Esophagus squamous epithelium (tissue), 5 donors: ENCODE results near the gene PRKAR2B. TPM values are rescaled to one million over a fixed set of nuclear protein-coding genes. Genes with fewer than 3 reads are reported as not detected.
"Not testable (repeated sequence)": the region's sequence is repeated elsewhere in the genome, so short reads cannot be mapped to it uniquely, and the experiment has no call there.

ENCODE experiments used
- DNase-seq: peaks from one replicate; lab custom pipeline; 2025; lab: John Stamatoyannopoulos, UW
- H3K27ac ChIP-seq, 4 donors: fragments of 200-600 bp; sonication (generic); one replicate each; pipeline ENCODE4 v1.5.1; 2016 to 2019; ENCODE audit warnings: mild to moderate bottlenecking in 1 of 4
- H3K27me3 ChIP-seq, 4 donors: fragments of 200-600 bp; sonication (generic); 1 replicate in 3 of 4; 2 replicates in 1 of 4; pipeline versions ENCODE4 v1.5.1 to v1.6.0; 2017 to 2021; ENCODE audit warnings: antibody characterized with exemption in 1 of 4
- H3K36me3 ChIP-seq, 3 donors: fragments of 200-600 bp; sonication (generic); one replicate each; pipeline ENCODE4 v1.5.1; 2016 to 2019
- H3K4me1 ChIP-seq, 3 donors: fragments of 200-600 bp; sonication (generic); one replicate each; pipeline ENCODE4 v1.5.1; 2017 to 2019
- H3K4me3 ChIP-seq, 4 donors: fragments of 200-600 bp; sonication (generic); 1 replicate in 3 of 4; 2 replicates in 1 of 4; pipeline ENCODE4 v1.5.1; 2016 to 2019; ENCODE audit warnings: mild to moderate bottlenecking in 2 of 4, moderate library complexity in 1 of 4
- H3K9me3 ChIP-seq, 3 donors: fragments of 200-600 bp; sonication (generic); one replicate each; pipeline ENCODE4 v1.5.1; 2016 to 2019
- CTCF ChIP-seq, 6 experiments: fragments of 450-650 bp in 4 of 6; fragments of 200-600 bp in 2 of 6; sonication (generic) in 2 of 6; IDR thresholded peaks; one replicate each; pipeline ENCODE4 v1.5.1; 2016 to 2019; ENCODE audit warnings: antibody characterized with exemption in 6 of 6, mild to moderate bottlenecking in 4 of 6, moderate library complexity in 4 of 6
- POLR2A ChIP-seq, 4 donors: fragments of 450-650 bp; IDR thresholded peaks; one replicate each; pipeline ENCODE4 v1.6.1; 2017; ENCODE audit warnings: antibody characterized with exemption in 4 of 4, mild to moderate bottlenecking in 4 of 4, moderate library complexity in 3 of 4
- WGBS, 2 donors: methylation state at CpG; one replicate each; pipeline ENCODE4 v1.1.5; 2018; 5-methylcytosine and 5-hydroxymethylcytosine counted together
- intact Hi-C: fragments of 100-400 bp; cut with DNase I; formaldehyde crosslinking; loops from one replicate; pipeline ENCODE4 v1.15.0; 2022
- total RNA-seq, 4 donors: library from RNA; depleted of rRNA; stranded (reverse); fragments of >200 nt; gene quantifications; one replicate each; pipeline ENCODE4 v1.1.0, GENCODE V29; 2016
- donor health status: DM: yes; HTN: yes; CAD: no.

The PRKAR2B gene
- total RNA-seq, 4 donors from 2014 or later = 1.1 to 23.1 (median 4.2) TPM

DNA sequence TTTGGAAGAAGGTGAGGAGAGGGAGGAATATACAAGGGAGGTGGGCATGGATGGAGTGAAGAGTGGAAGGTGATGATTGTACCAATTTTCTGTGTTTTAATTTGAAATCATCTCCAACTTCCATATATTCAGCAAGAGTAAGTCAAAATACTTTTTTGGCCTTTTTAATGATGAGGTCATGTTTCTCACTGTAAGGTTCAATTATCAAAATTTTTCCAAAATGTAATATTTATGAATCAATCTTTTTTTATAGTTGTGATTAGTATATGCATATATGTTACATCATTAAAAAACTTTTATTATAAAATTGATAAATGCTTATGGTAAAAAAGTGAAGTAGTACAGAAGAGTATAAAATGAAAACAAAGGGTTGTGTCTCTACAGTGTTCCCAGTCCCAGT is 40.7 kb downstream of the PRKAR2B start:
- no peak overlapping the region for H3K4me3 ChIP-seq
- H3K36me3 ChIP-seq = no peaks in the 10 kb centered on the region
- no peaks in the 10 kb centered on the region for H3K9me3 ChIP-seq
- intact Hi-C loops = no loop called here
- H3K27ac ChIP-seq = no peak overlapping the region
- H3K4me1 ChIP-seq = peaks cover 0 to 1% (median 0%) of the 10 kb centered on the region in 3 donors
- TF ChIP-seq POLR2A (IDR thresholded peaks at IDR 0.05) (no peak), CTCF (IDR thresholded peaks at IDR 0.05) (no peak)
- H3K27me3 ChIP-seq = no peaks in the 10 kb centered on the region
- DNase-seq = no peak

- Histone ChIP-seq H3K36me3 (no peaks in the 10 kb centered on the region), H3K27ac (no peak overlapping the region), H3K4me1 (peaks cover 0 to 6% (median 0%) of the 10 kb centered on the region in 3 donors), H3K27me3 (no peaks in the 10 kb centered on the region), H3K4me3 (no peak overlapping the region), H3K9me3 (no peaks in the 10 kb centered on the region)
- no peak for DNase-seq
- TF ChIP-seq POLR2A (IDR thresholded peaks at IDR 0.05) (no peak), CTCF (IDR thresholded peaks at IDR 0.05) (no peak)
- intact Hi-C loops = no loop called here
Measured at GRCh38 chr7:107089627-107090026, 45.1 kb downstream of the PRKAR2B start.

DNA sequence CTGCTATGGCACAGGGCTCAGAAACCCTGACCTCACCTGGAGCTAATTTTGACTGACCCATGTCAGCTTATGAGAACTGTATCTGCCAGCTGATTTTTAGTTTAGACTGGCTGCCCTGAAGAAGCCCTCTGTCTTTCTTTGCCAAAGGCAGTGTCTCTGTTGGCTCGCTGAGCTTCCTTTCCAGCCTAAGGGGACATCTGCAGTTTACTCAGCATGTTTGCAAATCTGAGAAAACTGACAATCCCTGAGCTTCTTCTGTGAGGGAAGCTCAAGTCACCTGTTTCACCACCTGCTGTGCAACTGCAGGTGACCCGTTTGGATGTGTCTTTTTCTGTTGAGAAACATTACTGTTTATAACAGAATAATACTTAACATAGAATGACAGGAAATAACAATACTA is 46.0 kb downstream of the PRKAR2B start:
- H3K4me1 ChIP-seq = peaks cover 0 to 6% (median 0%) of the 10 kb centered on the region in 3 donors
- WGBS, 2 donors = 0 to 15% methylated on average over 2 of the region's 2 CpGs
- H3K9me3 ChIP-seq = no peaks in the 10 kb centered on the region
- DNase-seq = no peak
- no peaks in the 10 kb centered on the region for H3K36me3 ChIP-seq
- intact Hi-C loops = no loop called here
- TF ChIP-seq POLR2A (IDR thresholded peaks at IDR 0.05) (no peak), CTCF (IDR thresholded peaks at IDR 0.05) (no peak)
- no peak overlapping the region for H3K4me3 ChIP-seq
- no peaks in the 10 kb centered on the region for H3K27me3 ChIP-seq
- no peak overlapping the region for H3K27ac ChIP-seq

DNA sequence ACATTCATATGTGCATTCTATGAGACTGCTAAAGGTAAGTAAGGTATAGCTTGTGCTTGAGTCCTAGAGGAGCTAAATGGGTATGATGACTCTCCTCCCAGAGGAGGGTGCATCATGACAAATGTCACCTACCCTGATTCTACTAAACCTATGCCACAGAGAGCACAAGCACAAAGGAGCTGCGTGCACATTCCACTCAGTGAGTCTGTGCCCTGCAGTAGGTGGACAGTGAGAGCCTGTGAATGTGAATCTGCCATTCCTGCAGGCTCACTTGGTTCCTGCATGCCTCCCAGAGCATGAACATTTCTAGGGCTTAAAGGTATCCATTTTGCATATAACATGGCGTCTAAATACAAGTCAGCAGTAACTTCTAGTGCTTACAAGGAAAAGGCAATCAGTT is 46.8 kb downstream of the PRKAR2B start:
- no peaks in the 10 kb centered on the region for H3K36me3 ChIP-seq
- DNase-seq = no peak
- H3K27ac ChIP-seq = no peak overlapping the region
- H3K27me3 ChIP-seq = no peaks in the 10 kb centered on the region
- peaks cover 0 to 6% (median 0%) of the 10 kb centered on the region in 3 donors for H3K4me1 ChIP-seq
- H3K4me3 ChIP-seq = no peak overlapping the region
- intact Hi-C loops = no loop called here
- WGBS, 2 donors = 46 to 83% methylated on average over 2 of the region's 2 CpGs
- TF ChIP-seq POLR2A (IDR thresholded peaks at IDR 0.05) (no peak), CTCF (IDR thresholded peaks at IDR 0.05) (no peak)
- no peaks in the 10 kb centered on the region for H3K9me3 ChIP-seq

DNA sequence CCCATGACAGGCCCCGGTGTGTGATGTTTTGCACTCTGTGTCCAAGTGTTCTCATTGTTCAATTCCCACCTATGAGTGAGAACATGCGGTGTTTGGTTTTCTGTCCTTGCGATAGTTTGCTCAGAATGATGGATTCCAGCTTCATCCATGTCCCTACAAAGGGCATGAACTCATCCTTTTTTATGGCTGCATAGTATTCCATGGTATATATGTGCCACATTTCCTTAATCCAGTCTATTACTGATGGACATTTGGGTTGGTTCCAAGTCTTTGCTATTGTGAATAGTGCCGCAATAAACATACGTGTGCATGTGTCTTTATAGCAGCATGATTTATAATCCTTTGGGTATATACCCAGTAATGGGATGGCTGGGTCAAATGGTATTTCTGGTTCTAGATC is 49.2 kb downstream of the PRKAR2B start:
- H3K4me1 ChIP-seq, DNase-seq, H3K9me3 ChIP-seq, H3K27me3 ChIP-seq, H3K27ac ChIP-seq, intact Hi-C loops, H3K4me3 ChIP-seq, H3K36me3 ChIP-seq: not testable (repeated sequence)
- 98 to 100% methylated on average over 4 to 5 of the region's 5 CpGs for WGBS, 2 donors

DNA sequence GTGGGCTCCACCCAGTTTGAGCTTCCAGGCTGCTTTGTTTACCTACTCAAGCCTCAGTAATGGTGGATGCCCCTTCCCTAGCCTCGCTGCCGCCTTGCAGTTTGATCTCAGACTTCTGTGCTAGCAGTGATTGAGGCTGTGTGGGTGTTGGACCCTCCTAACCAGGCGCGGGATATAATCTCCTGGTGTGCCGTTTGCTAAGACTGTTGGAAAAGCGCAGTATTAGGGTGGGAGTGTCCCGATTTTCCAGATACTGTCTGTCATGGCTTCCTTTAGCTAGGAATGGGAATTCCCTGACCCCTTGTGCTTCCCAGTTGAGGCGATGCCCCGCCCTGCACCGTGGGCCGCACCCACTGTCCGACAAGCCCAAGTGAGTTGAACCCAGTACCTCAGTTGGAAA is 54.6 kb downstream of the PRKAR2B start:
- WGBS, 2 donors = 91% methylated on average over 5 to 7 of the region's 12 CpGs
- intact Hi-C loops, DNase-seq, H3K36me3 ChIP-seq, H3K27ac ChIP-seq, H3K4me1 ChIP-seq, H3K27me3 ChIP-seq, H3K4me3 ChIP-seq: not testable (repeated sequence)
- H3K9me3 ChIP-seq = peaks cover 0 to 10% (median 0%) of the 10 kb centered on the region in 3 donors
